ENCODE results near the gene PTH1R.

Gene PTH1R

DNA sequence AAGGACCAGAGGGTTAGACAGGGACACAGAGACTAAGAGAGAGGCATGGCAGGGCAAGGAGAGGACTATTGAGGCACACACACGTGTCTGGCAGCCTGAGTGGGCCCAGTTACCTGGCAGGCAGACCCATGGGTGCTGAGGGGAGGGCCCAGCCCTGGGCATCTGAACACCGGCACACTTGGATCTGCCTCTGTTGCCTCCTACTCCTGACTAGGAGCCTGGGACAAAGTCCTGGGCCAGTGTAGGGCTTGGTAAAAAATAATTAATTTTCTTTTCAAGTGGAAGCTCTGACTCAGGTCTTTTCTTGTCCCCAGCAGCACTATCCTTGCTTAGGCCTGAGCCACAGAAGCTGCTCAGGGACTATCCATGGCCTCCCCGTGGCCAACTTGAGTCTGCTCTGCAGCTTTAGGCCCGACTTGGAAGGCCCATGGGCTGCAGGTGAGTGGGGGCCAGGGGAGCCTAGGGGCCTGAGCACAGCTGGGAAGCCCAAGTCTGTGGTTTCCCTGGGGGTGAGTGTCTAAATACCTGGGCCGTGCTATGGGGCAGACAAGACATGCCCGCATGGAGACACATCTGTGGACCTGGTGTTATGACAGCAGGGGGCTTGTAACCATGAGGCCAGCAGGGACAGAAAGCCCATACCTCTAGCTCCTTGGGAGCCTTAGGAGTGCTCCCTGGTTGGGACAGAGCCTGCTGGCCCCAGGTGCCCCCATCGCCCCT, at the start of gene PTH1R:
Gene PTH1R (plus strand): TSS at position 316 of the 720 bp plus-strand sequence. CDS start 5,839 bp downstream, outside the sequence.
- TF ChIP-seq, protein P1, sequence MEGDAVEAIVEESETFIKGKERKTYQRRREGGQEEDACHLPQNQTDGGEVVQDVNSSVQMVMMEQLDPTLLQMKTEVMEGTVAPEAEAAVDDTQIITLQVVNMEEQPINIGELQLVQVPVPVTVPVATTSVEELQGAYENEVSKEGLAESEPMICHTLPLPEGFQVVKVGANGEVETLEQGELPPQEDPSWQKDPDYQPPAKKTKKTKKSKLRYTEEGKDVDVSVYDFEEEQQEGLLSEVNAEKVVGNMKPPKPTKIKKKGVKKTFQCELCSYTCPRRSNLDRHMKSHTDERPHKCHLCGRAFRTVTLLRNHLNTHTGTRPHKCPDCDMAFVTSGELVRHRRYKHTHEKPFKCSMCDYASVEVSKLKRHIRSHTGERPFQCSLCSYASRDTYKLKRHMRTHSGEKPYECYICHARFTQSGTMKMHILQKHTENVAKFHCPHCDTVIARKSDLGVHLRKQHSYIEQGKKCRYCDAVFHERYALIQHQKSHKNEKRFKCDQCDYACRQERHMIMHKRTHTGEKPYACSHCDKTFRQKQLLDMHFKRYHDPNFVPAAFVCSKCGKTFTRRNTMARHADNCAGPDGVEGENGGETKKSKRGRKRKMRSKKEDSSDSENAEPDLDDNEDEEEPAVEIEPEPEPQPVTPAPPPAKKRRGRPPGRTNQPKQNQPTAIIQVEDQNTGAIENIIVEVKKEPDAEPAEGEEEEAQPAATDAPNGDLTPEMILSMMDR (IDR thresholded peaks at IDR 0.05; ENCODE audit: low read depth, low read length): no peak
- no peak for DNase-seq (ENCODE audit: low read depth, low spot score)
- in situ Hi-C loops (cut with HindIII; ENCODE audit: low sequenced_read_pairs): no loop called here
- no peak within 1 kb of the TSS for H3K4me3 ChIP-seq (ENCODE audit: low read depth, low read length)

GRCh38 chr3:46829699-46830208, 47.8 kb upstream of the PTH1R start:
- in situ Hi-C loops (cut with HindIII; ENCODE audit: low sequenced_read_pairs): no loop called here
- H3K4me3 ChIP-seq (ENCODE audit: low read depth, low read length): no peak overlapping the region
- no peak for DNase-seq (ENCODE audit: low read depth, low spot score)
- TF ChIP-seq, protein P1 (IDR thresholded peaks at IDR 0.05; ENCODE audit: low read depth, low read length): no peak

DNA sequence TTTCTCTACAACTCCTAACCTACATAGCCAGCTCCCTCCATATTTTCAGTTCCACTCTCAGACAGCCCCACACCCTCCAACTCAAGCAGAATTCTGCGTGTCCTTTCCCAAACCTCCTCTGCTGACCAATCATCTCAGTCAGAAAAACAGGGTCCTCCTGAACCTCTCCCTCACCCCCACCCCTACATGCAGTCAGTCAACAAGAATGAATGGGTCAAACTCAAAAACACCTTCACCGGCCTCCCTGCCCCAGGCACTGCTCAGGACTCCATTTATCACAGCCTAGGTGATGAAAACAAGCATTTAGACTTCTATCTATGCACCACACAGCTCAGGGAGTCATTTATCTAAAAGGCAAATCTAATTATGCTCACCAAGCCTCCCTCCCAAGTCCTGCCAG, 46.7 kb upstream of the PTH1R start:
- in situ Hi-C loops (cut with HindIII; ENCODE audit: low sequenced_read_pairs): no loop called here
- TF ChIP-seq, protein P1 (IDR thresholded peaks at IDR 0.05; ENCODE audit: low read depth, low read length): no peak
- DNase-seq (ENCODE audit: low read depth, low spot score): no peak
- no peak overlapping the region for H3K4me3 ChIP-seq (ENCODE audit: low read depth, low read length)

DNA sequence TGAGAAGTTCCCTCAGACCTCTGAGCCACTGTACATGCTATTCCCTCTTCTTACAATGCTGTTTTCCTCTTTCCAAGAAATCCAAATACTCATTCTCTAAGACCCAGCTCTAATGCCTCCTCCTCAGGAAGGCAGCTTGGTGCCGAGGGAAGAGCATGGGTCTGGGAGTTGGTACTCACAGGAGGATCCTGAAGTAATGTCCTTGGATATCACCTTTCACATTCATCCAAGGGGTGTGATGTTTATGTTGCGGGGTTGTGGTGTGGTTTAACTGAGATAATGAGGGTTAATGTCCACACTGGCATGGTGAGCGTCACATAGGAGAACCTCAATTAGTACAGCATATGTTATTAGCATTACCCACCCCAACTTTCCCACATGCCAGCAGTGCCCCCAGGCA, 46.2 kb upstream of the PTH1R start:
- in situ Hi-C loops (cut with HindIII; ENCODE audit: low sequenced_read_pairs): no loop called here
- no peak for DNase-seq (ENCODE audit: low read depth, low spot score)
- no peak overlapping the region for H3K4me3 ChIP-seq (ENCODE audit: low read depth, low read length)
- TF ChIP-seq, protein P1 (IDR thresholded peaks at IDR 0.05; ENCODE audit: low read depth, low read length): no peak

GRCh38 chr3:46831841-46832240, 45.7 kb upstream of the PTH1R start:
- no peak overlapping the region for H3K4me3 ChIP-seq (ENCODE audit: low read depth, low read length)
- TF ChIP-seq, protein P1 (IDR thresholded peaks at IDR 0.05; ENCODE audit: low read depth, low read length): no peak
- no peak for DNase-seq (ENCODE audit: low read depth, low spot score)
- in situ Hi-C loops (cut with HindIII; ENCODE audit: low sequenced_read_pairs): no loop called here

DNA sequence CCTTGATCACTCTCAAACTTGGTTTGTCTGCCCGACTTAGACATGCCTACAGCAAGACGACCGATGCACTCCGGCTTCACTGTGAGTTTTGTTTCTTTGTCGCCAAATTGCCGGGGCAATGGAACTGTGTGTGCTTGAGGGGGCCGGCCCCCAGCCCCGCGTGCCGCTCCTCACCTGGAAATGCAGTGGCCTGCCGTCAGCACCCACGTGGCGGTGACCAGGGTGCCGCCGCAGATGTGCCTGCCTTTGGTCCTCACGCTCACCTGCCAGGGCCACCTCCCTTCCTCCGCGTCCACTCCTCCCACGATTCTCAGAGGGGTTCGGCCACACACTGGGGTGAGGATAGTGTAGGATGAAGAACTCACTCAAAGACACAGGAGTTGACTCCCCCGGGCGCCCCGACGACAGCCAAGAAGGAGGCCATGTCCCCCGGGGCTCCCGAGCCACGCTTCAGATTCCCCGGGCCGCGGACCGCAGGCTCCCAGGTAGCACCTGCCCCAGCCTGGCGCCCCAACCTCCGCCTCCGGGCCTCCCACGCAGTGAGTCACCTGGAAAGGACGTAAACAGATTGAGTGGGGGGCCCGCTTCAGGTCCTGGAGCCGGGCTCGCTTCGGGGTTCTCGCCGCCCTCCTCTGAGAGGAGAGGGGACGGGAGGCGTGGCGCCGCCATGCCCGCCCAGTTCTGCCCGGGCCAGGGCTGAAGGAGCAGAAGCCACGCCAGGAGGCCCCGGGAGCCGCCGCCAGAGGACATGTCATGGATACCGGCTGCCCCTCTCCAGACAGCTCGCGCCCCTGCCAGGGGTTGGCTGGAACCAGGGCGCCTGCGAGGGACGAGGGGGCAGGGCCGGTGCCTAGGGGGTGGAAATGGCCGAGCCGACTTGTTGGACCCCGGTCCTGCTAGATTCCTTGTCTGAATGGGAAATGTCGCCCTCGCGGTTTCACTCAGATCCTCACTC, 43.9 kb upstream of the PTH1R start:
- DNase-seq (ENCODE audit: low read depth, low spot score): no peak
- in situ Hi-C loops (cut with HindIII; ENCODE audit: low sequenced_read_pairs): no loop called here
- H3K4me3 ChIP-seq (ENCODE audit: low read depth, low read length): no peak overlapping the region
- TF ChIP-seq, protein P1 (IDR thresholded peaks at IDR 0.05; ENCODE audit: low read depth, low read length): no peak
